GM18508 (cell line): Measurements from ENCODE around the gene SYT9.
"Not testable (repeated sequence)": the region's sequence is repeated elsewhere in the genome, so short reads cannot be mapped to it uniquely, and the experiment has no call there.

Experiments used
- ATAC-seq: cut with Tn5 transposase; IDR thresholded peaks from one replicate; pipeline ENCODE4 v1.9.1; 2021; ENCODE audit warnings: moderate number of reproducible peaks; ENCODE audit not compliant: insufficient read depth, unreplicated experiment

Gene SYT9

GRCh38 chr11:7332451-7332850, 80.7 kb downstream of the SYT9 start:
- ATAC-seq = no peak

- no peak for ATAC-seq
Measured at GRCh38 chr11:7332962-7333361, 81.3 kb downstream of the SYT9 start.

GRCh38 chr11:7335442-7335841, 83.7 kb downstream of the SYT9 start:
- ATAC-seq = not testable (repeated sequence)

- ATAC-seq = no peak
Measured at GRCh38 chr11:7341551-7341950, 89.8 kb downstream of the SYT9 start.

- ATAC-seq = no peak
Measured at GRCh38 chr11:7347611-7348431, 96.1 kb downstream of the SYT9 start.

GRCh38 chr11:7348432-7349304, 97.0 kb downstream of the SYT9 start:
- ATAC-seq = no peak

GRCh38 chr11:7351228-7351627, 99.5 kb downstream of the SYT9 start:
- no peak for ATAC-seq

- ATAC-seq = no peak
Measured at GRCh38 chr11:7353100-7353499, 101.4 kb downstream of the SYT9 start.

- no peak for ATAC-seq
Measured at GRCh38 chr11:7364660-7365059, 113.0 kb downstream of the SYT9 start.

- ATAC-seq = no peak
Measured at GRCh38 chr11:7367803-7368202, 116.1 kb downstream of the SYT9 start.

- no peak for ATAC-seq
Measured at GRCh38 chr11:7376386-7376785, 124.7 kb downstream of the SYT9 start.

- no peak for ATAC-seq
Measured at GRCh38 chr11:7381937-7382336, 130.2 kb downstream of the SYT9 start.

- ATAC-seq = no peak
Measured at GRCh38 chr11:7383406-7383805, 131.7 kb downstream of the SYT9 start.

- no peak for ATAC-seq
Measured at GRCh38 chr11:7384691-7385090, 133.0 kb downstream of the SYT9 start.

GRCh38 chr11:7385532-7385931, 133.8 kb downstream of the SYT9 start:
- no peak for ATAC-seq

GRCh38 chr11:7413961-7414915, 162.5 kb downstream of the SYT9 start:
- no peak for ATAC-seq

- no peak for ATAC-seq
Measured at GRCh38 chr11:7414973-7415817, 163.5 kb downstream of the SYT9 start.

- no peak for ATAC-seq
Measured at GRCh38 chr11:7416080-7416479, 164.4 kb downstream of the SYT9 start.

GRCh38 chr11:7417328-7417727, 165.6 kb downstream of the SYT9 start:
- no peak for ATAC-seq
